GM18873 (cell line): ENCODE data around the gene PCDHB8.
"Not testable (repeated sequence)": the region's sequence is repeated elsewhere in the genome, so short reads cannot be mapped to it uniquely, and the experiment has no call there.

ENCODE experiments used
- ATAC-seq: cut with Tn5 transposase; IDR thresholded peaks from one replicate; pipeline ENCODE4 v1.9.1; 2021; ENCODE audit warnings: mild to moderate bottlenecking, moderate library complexity, moderate number of reproducible peaks; ENCODE audit not compliant: unreplicated experiment, low FRiP score

The PCDHB8 gene

DNA sequence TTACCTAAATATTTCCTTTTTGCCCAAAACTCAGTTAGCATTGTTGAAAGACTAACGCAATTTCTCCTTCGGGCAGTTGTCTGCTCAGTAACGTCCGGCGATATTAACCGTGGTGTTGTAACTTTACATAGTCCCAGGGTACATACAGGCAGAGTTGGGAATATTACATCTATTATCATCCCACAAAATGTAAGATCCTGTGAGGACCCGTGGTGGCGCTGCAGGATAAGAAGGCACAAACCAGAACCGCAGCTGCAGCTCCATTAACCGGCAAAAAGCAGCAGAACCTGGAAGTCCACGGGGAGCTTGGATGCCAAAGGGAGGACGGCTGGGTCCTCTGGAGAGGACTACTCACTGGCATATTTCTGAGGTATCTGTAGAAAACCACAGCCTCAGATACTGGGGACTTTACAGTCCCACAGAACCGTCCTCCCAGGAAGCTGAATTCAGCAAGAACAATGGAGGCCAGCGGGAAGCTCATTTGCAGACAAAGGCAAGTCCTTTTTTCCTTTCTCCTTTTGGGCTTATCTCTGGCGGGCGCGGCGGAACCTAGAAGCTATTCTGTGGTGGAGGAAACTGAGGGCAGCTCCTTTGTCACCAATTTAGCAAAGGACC is at the start of gene PCDHB8:
Gene PCDHB8, plus strand, starts transcription at position 214 of the 615 bp plus-strand sequence. Its CDS starts 245 bp downstream, at position 459.
- ATAC-seq, result not testable (repeated sequence)

DNA sequence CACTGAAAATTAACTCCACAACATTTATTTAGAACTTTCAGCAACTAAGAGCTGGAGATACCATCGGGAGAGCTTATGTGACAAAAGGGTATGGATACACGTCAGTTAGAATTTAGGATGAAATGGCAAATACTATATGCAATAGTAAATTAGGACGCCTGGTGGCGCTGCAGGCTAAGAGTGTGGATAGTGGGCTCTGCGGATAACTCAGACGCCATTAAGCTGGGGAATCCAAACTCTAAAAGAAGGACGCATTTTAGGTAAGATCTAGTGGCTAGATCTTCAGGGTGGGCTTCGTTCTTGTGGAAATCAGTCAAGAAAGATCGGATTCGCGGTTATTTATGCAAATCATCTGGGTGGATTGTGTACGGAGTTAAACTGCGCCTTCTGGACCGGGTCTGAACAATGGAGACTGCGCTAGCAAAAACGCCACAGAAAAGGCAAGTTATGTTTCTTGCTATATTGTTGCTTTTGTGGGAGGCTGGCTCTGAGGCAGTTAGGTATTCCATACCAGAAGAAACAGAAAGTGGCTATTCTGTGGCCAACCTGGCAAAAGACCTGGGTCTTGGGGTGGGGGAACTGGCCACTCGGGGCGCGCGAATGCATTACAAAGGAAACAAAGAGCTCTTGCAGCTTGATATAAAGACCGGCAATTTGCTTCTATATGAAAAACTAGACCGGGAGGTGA is 42.4 kb upstream of the PCDHB8 start, which contains the start of gene PCDHB5:
Gene PCDHB5, plus strand, starts transcription at position 177 of the 688 bp plus-strand sequence. Its CDS starts 229 bp downstream, at position 406.
- no peak for ATAC-seq

DNA sequence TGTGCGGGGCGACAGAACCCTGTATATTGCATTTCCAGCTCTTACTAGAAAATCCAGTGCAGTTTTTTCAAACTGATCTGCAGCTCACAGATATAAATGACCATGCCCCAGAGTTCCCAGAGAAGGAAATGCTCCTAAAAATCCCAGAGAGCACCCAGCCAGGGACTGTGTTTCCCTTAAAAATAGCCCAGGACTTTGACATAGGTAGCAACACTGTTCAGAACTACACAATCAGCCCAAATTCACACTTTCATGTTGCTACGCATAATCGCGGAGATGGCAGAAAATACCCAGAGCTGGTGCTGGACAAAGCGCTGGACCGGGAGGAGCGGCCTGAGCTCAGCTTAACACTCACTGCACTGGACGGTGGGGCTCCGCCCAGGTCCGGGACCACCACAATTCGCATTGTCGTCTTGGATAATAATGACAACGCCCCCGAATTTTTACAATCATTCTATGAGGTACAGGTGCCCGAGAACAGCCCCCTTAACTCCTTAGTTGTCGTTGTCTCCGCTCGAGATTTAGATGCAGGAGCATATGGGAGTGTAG is 41.8 kb upstream of the PCDHB8 start:
- ATAC-seq, result no peak

DNA sequence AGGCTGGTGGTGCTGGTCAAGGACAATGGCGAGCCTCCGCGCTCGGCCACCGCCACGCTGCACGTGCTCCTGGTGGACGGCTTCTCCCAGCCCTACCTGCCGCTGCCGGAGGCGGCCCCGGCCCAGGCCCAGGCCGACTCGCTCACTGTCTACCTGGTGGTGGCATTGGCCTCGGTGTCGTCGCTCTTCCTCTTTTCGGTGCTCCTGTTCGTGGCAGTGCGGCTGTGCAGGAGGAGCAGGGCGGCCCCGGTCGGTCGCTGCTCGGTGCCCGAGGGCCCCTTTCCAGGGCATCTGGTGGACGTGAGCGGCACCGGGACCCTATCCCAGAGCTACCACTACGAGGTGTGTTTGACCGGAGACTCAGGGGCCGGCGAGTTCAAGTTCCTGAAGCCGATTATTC is 40.2 kb upstream of the PCDHB8 start:
- not testable (repeated sequence) for ATAC-seq

DNA sequence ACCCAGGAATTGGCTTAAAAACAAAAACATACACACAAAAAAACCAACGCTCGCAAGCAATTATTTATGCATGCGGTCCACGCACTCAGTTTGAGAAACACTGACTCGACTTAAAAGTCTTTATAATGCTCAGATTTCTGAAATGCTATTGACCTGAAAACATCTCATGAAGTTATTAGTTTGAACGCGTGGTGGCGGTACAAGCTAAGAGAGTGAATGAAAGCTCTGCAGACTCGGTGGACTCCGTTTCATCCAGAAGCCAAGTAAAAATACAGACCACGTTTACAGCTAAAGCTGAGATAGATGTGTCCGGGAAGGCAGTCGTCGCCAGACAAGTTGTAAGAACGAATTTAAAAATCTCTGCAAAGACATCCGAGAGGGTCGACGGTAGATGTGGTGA is 27.8 kb upstream of the PCDHB8 start, which contains the start of gene PCDHB6:
Gene PCDHB6, plus strand, starts transcription at position 246 of the 400 bp plus-strand sequence. CDS start 201 bp downstream, outside the sequence.
- no peak for ATAC-seq

DNA sequence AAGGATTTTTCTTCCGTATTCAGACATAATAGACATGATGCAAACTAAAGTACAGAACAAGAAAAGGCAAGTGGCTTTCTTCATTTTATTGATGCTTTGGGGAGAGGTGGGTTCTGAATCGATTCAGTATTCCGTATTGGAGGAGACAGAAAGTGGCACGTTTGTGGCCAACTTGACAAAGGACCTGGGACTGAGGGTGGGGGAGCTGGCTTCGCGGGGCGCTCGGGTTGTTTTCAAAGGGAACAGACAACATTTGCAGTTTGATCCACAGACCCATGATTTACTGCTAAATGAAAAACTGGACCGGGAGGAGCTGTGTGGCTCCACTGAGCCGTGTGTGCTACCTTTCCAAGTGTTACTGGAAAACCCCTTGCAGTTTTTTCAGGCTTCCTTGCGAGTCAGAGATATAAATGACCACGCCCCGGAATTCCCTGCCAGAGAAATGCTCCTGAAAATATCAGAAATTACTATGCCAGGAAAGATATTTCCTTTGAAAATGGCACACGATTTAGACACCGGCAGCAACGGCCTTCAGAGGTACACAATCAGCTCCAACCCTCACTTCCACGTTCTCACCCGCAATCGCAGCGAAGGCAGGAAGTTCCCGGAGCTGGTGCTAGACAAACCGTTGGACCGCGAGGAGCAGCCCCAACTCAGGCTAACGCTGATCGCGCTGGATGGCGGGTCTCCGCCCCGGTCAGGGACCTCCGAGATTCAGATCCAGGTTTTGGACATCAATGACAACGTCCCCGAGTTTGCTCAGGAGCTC is 27.2 kb upstream of the PCDHB8 start:
- ATAC-seq, result no peak

DNA sequence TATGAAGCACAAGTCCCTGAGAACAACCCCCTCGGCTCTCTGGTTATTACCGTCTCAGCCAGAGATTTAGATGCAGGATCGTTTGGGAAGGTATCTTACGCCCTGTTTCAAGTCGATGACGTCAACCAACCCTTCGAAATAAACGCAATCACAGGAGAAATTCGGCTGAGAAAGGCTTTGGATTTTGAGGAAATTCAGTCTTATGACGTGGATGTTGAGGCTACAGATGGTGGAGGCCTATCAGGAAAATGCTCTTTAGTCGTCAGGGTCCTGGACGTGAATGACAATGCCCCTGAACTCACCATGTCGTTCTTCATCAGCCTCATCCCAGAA is 26.6 kb upstream of the PCDHB8 start:
- ATAC-seq, result no peak

DNA sequence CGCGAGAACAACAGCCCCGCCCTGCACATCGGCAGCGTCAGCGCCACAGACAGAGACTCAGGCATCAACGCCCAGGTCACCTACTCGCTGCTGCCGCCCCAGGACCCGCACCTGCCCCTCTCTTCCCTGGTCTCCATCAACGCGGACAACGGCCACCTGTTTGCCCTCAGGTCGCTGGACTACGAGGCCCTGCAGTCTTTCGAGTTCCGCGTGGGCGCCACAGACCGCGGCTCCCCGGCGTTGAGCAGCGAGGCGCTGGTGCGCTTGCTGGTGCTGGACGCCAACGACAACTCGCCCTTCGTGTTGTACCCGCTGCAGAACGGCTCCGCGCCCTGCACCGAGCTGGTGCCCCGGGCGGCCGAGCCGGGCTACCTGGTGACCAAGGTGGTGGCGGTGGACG is 26.0 kb upstream of the PCDHB8 start:
- ATAC-seq, result not testable (repeated sequence)

DNA sequence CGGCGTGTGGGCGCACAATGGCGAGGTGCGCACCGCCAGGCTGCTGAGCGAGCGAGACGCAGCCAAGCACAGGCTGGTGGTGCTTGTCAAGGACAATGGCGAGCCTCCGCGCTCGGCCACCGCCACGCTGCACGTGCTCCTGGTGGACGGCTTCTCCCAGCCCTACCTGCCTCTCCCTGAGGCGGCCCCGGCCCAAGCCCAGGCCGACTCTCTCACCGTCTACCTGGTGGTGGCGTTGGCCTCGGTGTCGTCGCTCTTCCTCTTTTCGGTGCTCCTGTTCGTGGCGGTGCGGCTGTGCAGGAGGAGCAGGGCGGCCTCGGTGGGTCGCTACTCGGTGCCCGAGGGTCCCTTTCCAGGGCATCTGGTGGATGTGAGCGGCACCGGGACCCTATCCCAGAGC is 25.5 kb upstream of the PCDHB8 start:
- not testable (repeated sequence) for ATAC-seq

DNA sequence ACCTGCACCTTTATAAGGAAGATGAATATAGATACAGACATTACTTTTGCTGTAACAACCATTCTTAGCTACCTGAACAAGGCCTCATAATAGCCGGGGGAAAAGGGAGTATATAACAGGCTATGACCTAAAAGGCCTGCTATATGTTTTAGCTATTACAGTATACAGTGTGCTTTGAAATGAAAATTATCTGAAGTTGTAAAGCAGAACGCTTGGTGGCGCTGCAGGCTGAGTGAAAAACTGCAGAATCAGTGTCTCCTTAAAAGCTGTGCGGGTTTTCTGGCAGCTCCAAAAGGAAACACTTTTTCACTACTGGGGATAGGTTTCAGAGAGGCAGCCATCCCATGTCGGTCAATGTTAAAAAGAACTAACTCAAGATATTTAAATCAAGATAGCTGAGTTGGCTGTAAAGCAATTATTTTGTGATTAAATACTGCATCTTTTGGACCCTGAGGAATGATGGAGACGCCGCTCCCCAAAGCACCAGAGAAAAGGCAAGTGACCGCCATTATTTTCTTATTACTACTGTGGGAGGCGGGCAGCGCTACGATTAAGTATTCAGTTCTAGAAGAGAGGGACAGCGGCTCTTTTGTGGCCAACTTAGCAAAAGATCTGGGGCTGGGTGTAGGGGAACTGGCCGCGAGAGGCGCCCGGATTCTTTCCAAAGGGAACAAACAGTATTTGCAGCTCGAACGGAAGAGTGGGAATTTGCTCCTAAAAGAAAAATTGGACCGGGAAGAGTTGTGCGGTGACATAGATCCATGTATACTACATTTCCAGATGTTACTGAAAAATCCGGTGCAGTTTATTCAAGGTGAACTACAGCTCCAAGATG is 21.8 kb upstream of the PCDHB8 start:
- ATAC-seq, result no peak

DNA sequence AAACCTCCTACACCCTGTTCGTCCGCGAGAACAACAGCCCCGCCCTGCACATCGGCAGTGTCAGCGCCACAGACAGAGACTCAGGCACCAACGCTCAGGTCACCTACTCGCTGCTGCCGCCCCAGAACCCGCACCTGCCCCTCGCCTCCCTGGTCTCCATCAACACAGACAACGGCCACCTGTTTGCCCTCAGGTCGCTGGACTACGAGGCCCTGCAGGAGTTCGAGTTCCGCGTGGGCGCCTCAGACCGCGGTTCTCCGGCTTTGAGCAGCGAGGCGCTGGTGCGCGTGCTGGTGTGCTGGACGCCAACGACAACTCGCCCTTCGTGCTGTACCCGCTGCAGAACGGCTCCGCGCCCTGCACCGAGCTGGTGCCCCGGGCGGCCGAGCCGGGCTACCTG is 20.2 kb upstream of the PCDHB8 start:
- ATAC-seq, result not testable (repeated sequence)

DNA sequence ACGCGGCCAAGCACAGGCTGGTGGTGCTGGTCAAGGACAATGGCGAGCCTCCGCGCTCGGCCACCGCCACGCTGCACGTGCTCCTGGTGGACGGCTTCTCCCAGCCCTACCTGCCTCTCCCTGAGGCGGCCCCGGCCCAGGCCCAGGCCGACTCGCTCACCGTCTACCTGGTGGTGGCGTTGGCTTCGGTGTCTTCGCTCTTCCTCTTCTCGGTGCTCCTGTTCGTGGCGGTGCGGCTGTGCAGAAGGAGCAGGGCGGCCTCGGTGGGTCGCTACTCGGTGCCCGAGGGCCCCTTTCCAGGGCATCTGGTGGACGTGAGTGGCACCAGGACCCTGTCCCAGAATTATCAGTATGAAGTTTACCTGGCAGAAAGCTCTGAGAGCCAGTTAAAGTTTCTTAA is 19.7 kb upstream of the PCDHB8 start:
- not testable (repeated sequence) for ATAC-seq

DNA sequence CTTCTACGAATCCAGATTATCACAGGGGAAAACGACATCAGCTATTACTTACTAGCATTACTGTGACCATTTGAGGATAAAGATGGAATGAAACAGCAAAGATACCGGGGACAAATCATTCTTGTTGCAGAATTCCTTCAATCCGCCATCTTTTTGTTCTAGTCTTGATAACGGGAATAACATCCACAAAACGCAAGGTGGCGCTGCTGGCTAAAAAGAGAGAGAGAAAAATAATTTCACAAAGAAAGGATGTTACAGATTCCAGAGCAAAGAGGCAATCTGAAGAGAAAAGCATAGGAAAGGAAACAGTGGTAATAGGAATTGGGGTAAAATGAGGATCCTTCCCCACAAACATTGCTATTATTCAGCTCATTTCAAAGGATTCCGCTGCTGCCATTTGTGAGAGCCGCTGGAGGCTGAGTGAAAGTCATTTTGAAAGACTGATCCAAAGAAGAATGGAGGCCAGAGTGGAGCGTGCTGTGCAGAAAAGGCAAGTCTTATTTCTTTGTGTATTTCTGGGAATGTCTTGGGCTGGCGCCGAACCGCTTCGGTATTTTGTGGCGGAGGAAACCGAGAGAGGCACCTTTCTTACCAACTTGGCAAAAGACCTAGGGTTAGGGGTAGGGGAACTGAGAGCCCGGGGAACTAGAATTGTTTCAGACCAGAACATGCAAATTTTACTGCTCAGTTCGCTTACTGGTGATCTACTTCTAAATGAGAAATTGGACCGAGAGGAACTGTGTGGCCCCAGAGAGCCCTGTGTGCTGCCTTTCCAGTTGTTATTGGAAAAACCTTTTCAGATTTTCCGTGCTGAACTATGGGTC is 5.0 kb upstream of the PCDHB8 start, which contains the start of gene PCDHB7:
Gene PCDHB7, plus strand, starts transcription at position 264 of the 824 bp plus-strand sequence. Its CDS starts 192 bp downstream, at position 456.
- no peak for ATAC-seq

DNA sequence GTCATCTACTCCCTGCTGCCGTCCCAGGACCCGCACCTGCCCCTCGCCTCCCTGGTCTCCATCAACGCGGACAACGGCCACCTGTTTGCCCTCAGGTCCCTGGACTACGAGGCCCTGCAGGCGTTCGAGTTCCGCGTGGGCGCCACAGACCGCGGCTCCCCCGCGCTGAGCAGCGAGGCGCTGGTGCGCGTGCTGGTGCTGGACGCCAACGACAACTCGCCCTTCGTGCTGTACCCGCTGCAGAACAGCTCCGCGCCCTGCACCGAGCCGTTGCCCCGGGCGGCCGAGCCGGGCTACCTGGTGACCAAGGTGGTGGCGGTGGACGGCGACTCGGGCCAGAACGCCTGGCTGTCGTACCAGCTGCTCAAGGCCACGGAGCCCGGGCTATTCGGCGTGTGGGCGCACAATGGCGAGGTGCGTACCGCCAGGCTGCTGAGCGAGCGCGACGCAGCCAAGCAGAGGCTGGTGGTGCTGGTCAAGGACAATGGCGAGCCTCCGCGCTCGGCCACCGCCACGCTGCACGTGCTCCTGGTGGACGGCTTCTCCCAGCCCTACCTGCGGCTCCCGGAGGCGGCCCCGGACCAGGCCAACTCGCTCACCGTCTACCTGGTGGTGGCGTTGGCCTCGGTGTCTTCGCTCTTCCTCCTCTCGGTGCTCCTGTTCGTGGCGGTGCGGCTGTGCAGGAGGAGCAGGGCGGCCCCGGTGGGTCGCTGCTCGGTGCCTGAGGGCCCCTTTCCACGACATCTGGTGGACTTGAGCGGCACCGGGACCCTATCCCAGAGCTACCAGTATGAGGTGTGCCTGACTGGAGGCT is 3.1 kb upstream of the PCDHB8 start:
- ATAC-seq, result not testable (repeated sequence)

DNA sequence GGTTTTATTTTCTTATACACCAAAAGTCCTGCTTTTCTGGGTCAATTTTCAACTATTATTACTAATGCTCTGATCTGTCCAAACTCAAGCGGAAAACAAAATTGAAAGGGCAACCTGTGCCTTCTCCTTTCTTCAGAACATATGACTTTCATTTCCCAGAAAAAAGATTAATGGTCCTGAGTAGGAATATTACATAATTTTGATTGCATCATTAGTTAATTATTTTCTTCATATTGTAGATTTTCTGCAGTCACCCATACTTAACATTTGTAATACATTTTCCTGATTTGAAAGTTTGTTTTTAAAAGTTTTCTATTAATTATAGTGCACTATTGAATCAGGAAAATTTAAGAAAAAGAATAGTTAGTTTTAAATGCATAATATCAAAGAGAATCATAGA is 1.7 kb upstream of the PCDHB8 start:
- no peak for ATAC-seq

DNA sequence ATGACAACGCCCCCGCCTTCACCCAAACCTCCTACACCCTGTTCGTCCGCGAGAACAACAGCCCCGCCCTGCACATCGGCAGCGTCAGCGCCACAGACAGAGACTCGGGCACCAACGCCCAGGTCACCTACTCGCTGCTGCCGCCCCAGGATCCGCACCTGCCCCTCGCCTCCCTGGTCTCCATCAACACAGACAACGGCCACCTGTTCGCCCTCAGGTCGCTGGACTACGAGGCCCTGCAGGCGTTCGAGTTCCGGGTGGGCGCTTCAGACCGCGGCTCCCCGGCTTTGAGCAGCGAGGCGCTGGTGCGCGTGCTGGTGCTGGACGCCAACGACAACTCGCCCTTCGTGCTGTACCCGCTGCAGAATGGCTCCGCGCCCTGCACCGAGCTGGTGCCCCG is 1.8 kb downstream of the PCDHB8 start:
- not testable (repeated sequence) for ATAC-seq

DNA sequence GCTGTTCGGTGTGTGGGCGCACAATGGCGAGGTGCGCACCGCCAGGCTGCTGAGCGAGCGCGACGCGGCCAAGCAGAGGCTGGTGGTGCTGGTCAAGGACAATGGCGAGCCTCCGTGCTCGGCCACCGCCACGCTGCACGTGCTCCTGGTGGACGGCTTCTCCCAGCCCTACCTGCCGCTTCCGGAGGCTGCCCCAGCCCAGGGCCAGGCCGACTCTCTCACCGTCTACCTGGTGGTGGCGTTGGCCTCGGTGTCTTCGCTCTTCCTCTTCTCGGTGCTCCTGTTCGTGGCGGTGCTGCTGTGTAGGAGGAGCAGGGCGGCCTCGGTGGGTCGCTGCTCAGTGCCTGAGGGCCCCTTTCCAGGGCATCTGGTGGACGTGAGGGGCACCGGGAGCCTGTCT is 2.3 kb downstream of the PCDHB8 start:
- ATAC-seq, result not testable (repeated sequence)

DNA sequence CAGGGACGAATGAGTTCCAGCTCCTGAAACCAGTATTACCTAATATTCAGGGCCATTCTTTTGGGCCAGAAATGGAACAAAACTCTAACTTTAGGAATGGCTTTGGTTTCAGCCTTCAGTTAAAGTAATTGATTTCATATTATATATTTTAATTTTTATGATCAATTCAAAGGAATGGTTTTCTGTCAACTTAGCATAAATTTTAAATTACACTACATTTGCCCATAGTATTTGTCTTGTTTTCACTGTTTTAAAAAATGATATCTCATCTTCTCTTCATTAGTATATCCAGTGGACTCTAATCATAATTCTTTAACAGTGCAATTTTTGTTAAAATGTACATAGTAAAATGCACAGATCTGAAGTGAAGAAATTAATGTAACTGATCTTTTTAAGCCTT is 2.7 kb downstream of the PCDHB8 start:
- no peak for ATAC-seq
